Measurements from ENCODE around the gene CEMIP. TPM values are rescaled to one million over a fixed set of nuclear protein-coding genes. Genes with fewer than 3 reads are reported as not detected.

Gene CEMIP
- total and polyA plus RNA-seq, 2 of the 8 experiments (the other 6 are each of a cell fraction or from before 2014, with no cell fraction given) = 0.11 to 0.60 TPM

- Histone ChIP-seq H3K9me3 (ENCODE audit: insufficient read depth in 2 of 2, low read depth in 1 of 2, low read length in 1 of 2) (no peaks in the 10 kb centered on the region), H3K79me2 (ENCODE audit: control insufficient read depth in 1 of 2, insufficient read depth in 2 of 2, low read length in 2 of 2) (no peaks in the 10 kb centered on the region), H2BK20ac (ENCODE audit: low read length) (no peak overlapping the region), H2AK5ac (ENCODE audit: low read depth, low read length) (no peak overlapping the region), H3K23ac (ENCODE audit: insufficient read length) (no peak overlapping the region), H3K14ac (ENCODE audit: insufficient read length) (no peak overlapping the region), H4K20me1 (replicated peaks in 1 of 2; ENCODE audit: control insufficient read depth in 1 of 2, insufficient read depth in 2 of 2, low read length in 2 of 2) (no peaks in the 10 kb centered on the region), H3K27ac (ENCODE audit: low read depth, low read length) (no peak overlapping the region), H2AFZ (ENCODE audit: low read length) (peak overlapping the region; percentile 97), H2BK15ac (ENCODE audit: low read length) (peak overlapping the region; percentile 25; the same call in 1 of the 2 replicates), H3K56ac (replicated peaks; ENCODE audit: insufficient read length, low read depth, low read length) (no peak overlapping the region), H3K9ac (replicated peaks in 1 of 4; ENCODE audit: extremely low read depth in 1 of 4, low read depth in 3 of 4, low read length in 3 of 4) (no peak overlapping the region), H3K18ac (ENCODE audit: extremely low read depth, low read length) (no peak overlapping the region; the same call in 1 of the 2 replicates), H4K91ac (replicated peaks; ENCODE audit: insufficient read length, low read length) (no peak overlapping the region), H3K4me2 (ENCODE audit: insufficient read depth in 1 of 2, low read depth in 2 of 2, low read length in 2 of 2) (no peak overlapping the region), H3K4me1 (replicated peaks in 1 of 4; ENCODE audit: control insufficient read depth in 3 of 4, insufficient read depth in 4 of 4, low read length in 3 of 4) (peaks cover 2 to 15% (median 9%) of the 10 kb centered on the region in 4 experiments), H2BK120ac (replicated peaks; ENCODE audit: low read depth, low read length) (no peak overlapping the region), H3K4me3 (ENCODE audit: extremely low read depth in 1 of 4, insufficient read depth in 2 of 4, low read depth in 3 of 4, low read length in 4 of 4) (no peak overlapping the region), H2BK12ac (ENCODE audit: low read depth, low read length) (no peak overlapping the region), H3K36me3 (ENCODE audit: control insufficient read depth in 2 of 4, insufficient read depth in 4 of 4, low read length in 3 of 4) (no peaks in the 10 kb centered on the region), H4K8ac (ENCODE audit: extremely low read depth, insufficient read depth, low read length) (no peak overlapping the region), H4K5ac (ENCODE audit: insufficient read length, low read depth, low read length) (no peak overlapping the region), H3K79me1 (ENCODE audit: low read depth, low read length) (no peaks in the 10 kb centered on the region), H3K23me2 (ENCODE audit: low read depth, low read length) (no peaks in the 10 kb centered on the region), H3K4ac (replicated peaks; ENCODE audit: insufficient read length, low read depth, low read length) (no peak overlapping the region), H2BK5ac (ENCODE audit: low read depth, low read length) (no peak overlapping the region), H3K27me3 (replicated peaks in 1 of 4; ENCODE audit: control insufficient read depth in 3 of 4, extremely low read depth in 1 of 4, insufficient read depth in 3 of 4, low read length in 3 of 4) (no peaks in the 10 kb centered on the region)
- TF ChIP-seq RAD21 (IDR thresholded peaks at IDR 0.05 in 1 of 2, conservative IDR thresholded peaks at IDR 0.05 in 1 of 2; ENCODE audit: low read depth in 2 of 2, low read length in 2 of 2) (peak; percentile 50 to 57; a peak in 3 of 4 replicates), CTCF (IDR thresholded peaks at IDR 0.05; ENCODE audit: control extremely low read depth in 1 of 3, insufficient read depth in 1 of 3, low read depth in 1 of 3, low read length in 3 of 3) (peak; percentile 32 to 62 (median 47)), SIRT6 (IDR thresholded peaks at IDR 0.05; ENCODE audit: low read length) (no peak)
- DNase-seq (ENCODE audit: low read depth in 1 of 2, low spot score in 2 of 2) (peak in 1 of 2 experiments; percentile 63), FAIRE-seq (no peak)
- WGBS, 2 experiments (ENCODE audit: extremely low coverage in 1 of 2, insufficient coverage in 1 of 2, insufficient read length in 1 of 2, insufficient replicate concordance in 2 of 2, low coverage in 1 of 2, low lambda C conversion rate in 2 of 2, missing lambda C conversion rate in 1 of 2) = 71% methylated on average over 4 of the region's 4 CpGs; no CpG with 5 or more reads in 1 of the 2 experiments
- ChIA-PET POLR2A (ENCODE audit: partially characterized antibody) (interaction anchor here (1.0 to 1.3 kb wide), 2 partner anchors 11 to 147 kb away, joined by 3 to 4 read pairs; no protein-coding TSS in a partner anchor), CTCF (ENCODE audit: partially characterized antibody) (interaction anchor here (0.6 to 2.0 kb wide), 12 partner anchors 9 to 136 kb away, joined by 3 to 10 read pairs (median 5); partner anchors contain the start of gene CEMIP)
Observed at GRCh38 chr15:80835336-80835735, 56.2 kb downstream of the CEMIP start.
